Kidney tubule cell (primary cell): ENCODE results near the gene CCDC124.

ENCODE experiments used
- DNase-seq: peaks from one replicate; pipeline ENCODE4 v3.0.0-alpha.2; 2018; ENCODE audit warnings: low spot score

CCDC124 gene

DNA sequence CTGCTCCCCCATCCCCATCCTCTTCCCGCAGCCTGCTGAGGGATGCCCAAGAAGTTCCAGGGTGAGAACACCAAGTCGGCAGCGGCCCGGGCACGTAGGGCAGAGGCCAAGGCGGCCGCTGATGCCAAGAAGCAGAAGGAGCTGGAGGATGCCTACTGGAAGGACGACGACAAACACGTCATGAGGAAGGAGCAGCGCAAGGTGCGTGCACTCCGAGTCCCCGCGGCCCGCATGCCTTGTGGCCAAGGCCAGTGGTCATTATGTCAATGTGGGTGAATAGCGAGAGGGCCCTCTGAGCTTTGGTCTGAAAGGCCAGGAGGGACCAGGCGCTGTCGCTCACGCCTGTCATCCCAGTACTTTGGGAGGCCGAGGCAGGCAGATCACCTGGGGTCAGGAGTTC lies 3.6 kb downstream of the CCDC124 start:
- DNase-seq: no peak

DNA sequence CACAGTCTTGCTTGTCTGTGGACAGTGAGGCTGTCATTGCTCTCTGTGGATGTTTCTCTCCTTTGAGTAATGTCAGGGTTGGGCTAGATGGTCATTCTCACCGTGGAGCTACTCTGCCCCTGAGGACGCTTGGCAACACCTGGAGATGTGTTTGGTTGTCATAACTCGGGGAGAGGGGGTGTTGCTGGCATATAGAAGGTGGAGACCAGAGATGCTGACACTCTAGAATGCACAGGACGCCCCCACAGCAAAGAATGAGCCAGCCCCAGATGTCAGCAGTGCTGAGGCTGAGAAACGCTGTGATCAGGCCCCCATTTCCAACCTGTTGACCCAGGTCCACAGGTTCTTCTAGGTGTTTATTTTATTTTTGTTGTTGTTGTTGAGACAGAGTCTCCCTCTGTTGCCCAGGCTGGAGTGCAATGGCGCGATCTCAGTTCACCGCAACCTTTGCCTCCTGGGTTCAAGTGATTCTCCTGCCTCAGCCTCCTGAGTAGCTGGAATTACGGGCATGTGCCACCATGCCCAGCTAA lies 4.6 kb downstream of the CCDC124 start:
- DNase-seq: no peak

DNA sequence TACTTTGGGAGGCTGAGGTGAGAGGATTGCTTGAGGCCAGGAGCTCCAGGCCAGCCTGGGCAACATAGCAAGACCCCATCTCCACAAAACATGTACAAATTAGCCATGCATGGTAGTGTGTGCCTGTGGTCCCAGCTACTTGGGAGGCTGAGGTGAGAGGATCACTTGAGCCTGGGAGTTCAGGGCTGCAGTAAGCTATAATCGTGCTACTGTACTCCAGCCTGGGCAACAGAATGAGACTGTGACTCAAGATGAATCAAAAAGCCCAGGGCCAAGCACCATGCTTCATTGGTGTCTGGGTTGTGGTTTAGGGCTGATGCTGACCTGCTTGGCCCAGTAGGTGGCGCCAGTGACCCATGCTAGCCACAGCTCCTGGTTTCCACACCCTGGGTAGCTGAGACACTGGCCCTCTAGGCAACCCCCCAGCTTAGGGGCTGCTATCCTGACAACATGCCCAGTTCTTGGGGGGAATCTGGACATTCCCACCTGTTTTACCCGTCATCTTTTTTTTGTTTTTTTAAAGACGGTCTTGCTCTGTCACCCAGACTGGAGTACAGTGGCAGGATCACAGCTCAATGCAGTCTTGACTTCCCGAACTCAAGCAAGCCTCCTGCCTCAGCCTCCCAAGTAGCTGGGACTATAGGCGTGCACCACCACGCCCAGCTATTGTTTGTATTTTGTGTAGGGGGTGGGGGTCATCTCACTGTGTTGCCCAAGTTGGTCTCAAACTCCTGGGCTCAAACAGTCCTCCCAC lies 5.5 kb downstream of the CCDC124 start:
- DNase-seq: peak; percentile 94

DNA sequence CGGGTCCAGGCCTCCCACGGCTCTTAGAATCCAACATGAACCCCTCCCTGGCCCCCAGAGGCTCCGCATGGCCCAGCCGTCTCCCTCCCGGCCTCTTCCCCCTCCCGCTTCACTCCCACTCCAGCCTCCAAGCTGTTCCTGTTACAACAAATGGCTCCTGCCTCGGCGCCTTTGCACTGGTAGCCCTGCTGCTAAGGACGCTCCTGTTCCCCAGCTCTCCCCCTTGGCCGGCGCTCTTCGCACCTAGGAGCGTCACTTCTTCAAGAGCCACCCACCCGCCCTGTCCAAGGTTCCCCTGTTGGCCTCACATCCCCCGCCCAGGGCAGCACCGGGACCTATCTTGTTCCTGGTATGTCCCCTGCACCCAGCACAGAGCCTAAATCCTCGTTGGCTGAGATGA lies 9.4 kb downstream of the CCDC124 start:
- no peak for DNase-seq

DNA sequence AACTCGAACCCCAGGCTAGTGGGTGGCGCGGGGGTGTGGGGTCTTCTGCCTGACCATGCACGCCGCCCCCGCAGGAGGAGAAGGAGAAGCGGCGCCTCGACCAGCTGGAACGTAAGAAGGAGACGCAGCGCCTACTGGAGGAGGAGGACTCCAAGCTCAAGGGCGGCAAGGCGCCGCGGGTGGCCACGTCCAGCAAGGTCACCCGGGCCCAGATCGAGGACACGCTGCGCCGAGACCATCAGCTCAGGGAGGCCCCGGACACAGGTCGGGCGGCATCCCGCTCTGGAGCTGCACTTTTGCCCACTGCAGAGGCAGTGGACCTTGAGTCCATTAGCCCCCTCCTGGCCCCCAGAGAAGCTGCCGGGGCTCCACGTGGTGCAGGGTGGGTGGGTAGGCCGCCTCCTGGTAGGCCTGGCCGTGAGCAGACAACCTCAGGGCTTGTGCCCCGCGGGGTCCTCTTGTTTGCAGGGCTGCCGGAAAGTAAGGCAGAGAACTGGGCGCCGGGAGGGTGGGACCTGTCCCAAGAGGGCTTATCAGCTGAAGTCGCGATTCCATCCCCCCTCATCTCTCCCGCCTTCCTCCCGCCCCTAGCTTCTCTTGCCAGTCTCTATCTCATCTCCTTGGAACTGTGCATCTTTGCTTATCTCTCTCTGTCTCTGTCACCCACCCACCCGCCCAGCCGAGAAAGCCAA lies 9.9 kb downstream of the CCDC124 start:
- no peak for DNase-seq

DNA sequence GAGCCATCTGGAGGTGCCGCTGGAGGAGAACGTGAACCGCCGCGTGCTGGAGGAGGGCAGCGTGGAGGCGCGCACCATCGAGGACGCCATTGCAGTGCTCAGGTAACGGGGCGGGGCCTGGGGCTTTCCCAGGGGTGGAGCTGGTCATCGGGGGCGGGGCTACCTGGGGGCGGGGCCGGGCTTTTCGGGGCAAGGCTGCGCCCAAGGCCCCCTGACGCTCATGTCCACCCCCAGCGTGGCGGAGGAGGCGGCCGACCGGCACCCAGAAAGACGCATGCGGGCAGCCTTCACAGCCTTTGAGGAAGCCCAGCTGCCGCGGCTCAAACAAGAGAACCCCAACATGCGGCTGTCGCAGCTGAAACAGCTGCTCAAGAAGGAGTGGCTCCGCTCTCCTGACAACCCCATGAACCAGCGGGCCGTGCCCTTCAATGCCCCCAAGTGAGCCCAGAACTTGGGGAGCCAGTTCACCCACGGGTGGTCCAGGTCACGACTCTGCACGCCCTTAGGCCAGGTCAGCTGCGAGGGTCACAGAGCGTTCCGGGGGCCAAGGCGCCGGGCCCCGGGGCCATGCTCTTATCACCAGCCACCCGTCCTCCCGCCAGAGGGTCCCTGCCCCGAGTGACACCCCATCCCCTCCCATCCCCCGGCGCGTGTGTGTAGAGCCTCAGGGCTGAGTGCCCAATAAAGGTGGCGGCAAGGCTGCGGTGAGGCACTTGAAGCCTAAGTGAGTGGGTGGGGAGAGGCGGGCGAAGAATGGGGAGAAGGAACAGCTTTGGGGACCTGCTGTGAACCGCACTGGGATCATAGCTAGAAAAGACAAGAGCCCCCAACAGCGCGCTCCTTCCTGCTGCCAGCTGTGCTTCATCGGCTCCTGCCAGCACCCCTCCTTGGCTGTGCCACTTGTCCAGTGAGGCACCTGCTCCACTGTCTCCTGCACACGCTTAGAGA lies 10.7 kb downstream of the CCDC124 start:
- DNase-seq: no peak

DNA sequence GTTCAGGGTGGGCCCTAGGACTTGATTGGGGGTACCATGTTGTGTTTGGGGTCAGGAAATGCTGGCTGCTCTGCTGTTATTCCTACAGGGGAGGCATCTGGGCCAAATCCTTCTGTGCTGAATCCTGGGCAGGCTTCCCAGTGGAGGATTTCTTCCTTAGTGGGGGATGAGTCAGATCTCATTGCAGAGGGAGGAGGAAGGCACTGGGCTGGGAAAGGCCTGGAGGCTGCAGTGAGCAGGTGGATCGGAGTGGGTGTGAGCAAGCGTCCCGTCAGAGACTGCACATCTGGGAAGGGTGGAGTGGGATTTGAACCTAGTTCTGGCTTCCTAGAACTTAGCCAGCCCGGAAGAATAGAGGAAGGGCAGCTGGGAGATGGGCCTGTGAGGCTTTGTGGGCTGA lies 11.5 kb downstream of the CCDC124 start:
- peak; percentile 70 for DNase-seq

DNA sequence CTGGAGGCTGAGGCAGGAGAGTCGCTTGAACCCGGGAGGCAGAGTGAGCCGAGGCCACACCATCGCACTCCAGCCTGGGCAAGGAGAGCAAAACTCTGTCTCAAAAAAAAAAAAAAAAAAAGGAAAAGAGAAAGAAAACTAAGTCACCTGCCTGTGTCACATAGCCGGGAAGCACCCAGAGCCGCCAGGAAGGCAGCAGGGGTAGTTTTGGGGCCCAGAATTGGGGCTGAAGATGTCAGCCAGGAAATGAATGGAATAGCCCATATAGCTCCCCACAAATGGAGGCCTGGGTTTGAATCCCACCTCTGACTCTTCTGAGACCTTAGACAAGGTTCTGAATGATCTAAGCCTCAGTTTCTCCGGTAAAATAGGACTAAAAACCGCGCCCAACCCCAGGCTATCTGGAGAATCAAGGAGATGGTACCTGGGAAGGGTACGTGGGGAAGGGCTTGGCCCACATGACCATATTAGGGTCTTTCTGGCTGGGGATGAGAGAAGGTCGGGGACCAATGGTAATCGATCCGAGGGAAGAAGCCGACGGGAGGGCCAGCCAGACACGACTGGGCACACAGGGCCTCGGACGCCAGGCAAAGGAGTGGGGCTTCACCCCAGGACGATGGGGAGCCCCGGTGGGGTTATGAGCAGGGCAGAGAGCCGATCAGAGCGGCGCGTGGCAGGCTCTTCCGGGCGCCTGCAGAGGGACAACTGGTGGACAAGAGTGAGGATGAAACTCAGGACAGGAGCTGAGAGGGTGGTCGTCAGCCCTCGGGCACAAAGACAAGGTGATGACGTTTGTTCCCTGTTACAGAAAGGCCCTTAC lies 14.4 kb downstream of the CCDC124 start:
- no peak for DNase-seq

DNA sequence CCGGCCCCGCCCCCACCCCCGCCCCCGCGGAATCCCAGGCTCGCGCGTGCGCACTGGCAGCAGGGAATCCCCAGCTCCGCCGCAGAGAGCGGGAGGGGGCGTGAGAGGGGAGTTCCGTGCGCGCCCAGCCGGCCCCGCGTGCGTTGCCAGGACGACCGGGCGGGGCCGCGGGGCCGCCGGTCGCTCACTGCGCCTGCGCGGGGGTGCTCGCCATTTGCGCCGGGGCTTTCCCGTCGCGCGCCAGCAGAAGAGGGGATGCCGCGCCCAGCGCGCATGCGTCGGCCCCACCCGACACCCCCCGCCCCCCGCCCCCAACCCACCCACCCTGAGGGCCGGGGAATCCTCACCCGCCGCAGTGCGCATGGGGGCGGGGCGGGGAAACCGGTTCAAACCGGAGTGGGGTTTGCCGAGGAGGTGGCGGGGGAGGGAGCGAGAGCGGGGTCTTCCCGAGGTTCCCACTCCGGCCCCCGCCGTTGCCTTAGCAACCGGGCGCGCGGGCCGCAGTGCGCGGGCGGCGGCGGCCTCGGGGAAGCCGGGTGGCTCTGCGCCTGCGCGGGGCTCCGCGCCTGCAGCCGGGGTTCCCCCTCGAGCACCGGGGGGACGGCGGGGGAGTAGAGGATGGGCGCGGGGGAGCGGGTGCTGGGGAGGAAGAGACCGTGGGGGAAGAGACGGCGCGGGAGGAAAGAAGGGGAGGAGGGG lies 15.1 kb downstream of the CCDC124 start:
- DNase-seq: peak; percentile 95

DNA sequence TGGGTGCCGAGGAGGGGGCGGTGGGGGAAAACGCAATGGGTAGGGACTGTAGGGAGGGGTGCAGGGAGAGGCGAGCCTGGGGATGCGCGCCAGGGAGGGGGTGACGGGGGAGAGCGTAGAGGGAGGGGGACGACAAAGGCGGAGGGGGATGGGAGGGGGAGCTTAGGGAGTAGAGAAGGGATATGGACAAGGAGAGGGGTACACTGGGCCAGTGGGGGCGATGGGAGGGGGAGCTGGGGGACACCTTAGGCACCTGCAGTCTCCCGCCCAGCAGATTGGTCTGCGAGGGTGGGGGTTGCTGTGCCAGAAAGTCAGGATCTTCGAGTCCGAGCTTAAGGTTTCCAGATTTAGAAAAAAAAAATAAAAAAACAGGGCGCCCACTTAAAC lies 15.7 kb downstream of the CCDC124 start:
- no peak for DNase-seq

DNA sequence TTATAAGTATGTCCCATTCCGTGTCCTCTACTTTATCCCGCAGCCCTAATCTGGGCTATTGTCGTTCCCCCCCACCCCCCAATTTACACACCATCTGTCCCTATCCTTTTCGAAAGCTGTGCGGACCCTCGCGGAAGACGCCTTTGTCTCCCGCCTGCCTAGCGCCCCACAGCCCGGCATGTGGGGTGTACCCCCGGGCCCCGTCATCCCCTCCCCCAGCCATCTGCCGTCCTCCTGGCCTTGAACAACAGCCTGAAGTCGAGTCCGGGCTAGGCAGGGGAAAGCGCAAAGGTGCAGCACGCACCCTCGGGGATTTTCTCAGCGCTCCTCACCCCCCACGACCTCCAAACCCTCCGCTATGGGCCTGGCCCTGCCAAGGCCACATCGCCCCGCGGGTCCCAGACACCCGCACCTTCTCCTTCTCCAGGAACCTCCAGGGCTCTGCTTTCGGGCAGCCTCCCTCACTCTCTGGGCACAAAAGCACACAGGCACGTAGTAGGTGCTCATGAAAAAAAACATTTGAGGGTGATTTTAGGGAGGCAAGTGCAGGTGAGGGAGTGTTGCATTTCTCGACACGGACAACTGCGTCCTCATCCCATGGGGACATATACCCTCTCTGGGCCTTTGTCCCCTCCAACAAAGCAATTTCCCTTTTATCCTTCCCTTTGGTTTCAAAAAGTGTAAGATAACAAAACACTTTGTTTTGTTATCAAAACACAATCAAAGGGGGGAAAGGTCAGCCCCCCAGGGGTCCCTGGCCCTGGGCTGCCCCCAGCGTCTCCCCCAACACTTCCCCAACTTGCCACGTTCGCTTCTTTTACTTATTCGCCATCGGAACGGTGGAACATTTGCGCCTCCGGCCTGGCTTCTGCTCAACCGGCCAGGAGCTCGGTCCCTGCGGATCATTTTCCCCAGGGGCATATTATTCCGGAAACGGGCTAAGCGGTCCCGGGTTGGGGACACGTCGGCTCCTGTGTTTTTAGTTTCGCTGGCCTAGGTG lies 16.4 kb downstream of the CCDC124 start:
- no peak for DNase-seq

DNA sequence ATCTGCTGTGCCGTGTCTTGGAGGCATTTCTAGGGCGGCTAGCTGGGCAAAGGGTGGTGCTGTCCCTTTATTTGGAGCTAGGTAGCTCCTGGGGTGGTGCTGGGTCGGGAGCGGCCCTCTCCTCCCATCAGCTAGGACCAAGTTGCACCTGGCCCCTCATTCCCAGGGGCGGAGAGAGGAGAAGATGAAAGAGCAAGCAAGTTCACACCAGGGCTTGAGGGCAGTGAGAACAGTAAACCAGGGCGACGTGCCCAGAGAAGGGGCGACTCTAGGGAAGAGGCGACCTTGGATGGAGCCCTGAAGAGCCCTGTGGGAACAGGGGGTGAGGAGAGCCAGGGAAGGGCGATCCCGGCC lies 17.1 kb downstream of the CCDC124 start:
- DNase-seq: no peak

DNA sequence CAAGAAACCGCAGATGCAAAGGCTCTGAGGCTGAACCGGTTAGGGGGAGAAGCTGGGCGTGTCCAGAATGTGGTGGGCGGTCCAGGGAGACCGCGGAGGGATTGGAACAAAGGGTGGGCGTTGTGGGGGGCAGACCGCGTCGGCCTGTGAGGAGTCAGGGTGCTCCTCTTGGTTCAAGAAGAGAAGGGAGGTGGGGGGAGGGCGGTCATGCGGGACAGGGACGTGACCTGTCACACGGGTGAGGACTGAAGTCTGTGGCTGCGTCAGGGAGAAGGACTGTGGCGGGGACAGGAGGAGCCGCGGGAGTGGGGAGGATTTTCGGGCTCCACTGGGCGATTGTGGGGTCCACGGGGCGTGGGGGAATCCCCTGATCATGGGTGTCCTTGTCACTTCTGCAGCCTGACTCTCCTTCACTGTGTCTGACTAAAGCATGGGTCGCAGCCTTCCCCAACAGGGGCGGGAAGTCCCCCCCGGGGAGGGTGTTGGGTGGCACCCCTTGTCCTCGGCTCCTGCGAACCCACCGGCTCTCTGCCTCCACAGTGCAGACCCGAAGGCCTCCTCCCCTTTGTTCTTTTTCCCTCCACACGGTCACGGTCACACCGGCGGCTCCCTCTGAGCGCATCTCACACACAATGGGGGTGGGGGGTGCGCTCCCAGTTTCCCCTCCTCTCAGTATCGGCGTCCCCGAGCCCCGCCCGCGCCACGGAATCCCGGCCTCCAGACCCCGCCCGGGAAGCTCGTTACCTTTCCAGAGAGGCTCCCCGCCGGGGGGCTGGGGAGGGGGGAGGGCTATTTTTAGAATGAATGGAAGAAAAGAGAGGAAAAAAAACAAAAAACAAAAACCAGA lies 17.7 kb downstream of the CCDC124 start:
- peak; percentile 42 for DNase-seq

DNA sequence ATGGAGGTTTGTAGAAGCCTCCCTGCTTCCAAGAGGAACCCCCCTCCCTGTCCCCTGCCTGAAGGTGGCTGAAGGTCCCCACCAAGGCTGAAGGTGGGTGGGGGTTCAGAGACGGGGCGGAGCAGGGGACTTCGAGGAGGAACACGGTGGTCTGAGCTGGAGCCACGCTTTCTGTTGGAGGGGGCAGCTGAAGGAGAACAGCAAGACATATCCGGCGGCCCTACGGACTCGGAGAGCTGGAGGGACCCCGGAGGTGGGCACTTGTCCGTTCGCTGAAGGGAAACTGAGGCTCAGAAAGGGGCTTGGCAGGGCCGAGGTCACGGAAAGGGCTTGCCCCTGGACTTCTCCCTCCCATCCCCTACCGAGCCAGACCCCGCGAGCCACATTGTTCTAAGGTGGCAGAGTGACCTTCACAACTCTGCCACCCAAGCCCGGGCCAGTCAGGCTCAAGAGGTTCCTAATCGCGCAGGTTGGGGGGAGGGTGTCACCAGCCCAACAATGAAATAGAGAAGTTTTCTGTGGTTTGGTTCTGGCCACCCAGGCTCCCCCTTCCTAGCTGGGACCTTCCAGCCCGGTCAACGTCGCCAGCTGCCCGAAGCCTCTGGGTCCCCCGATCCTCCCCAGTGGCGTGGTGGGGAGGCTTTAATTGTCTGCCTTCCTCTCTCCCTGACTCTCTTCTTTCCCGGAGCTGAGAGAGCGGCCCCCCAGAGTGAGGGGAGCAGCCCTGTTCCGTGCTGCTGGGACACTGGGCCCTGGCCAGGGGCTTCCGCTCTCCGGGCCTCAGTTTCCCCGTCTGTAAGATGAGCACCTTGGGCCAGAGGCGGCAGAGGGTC lies 18.6 kb downstream of the CCDC124 start:
- no peak for DNase-seq

DNA sequence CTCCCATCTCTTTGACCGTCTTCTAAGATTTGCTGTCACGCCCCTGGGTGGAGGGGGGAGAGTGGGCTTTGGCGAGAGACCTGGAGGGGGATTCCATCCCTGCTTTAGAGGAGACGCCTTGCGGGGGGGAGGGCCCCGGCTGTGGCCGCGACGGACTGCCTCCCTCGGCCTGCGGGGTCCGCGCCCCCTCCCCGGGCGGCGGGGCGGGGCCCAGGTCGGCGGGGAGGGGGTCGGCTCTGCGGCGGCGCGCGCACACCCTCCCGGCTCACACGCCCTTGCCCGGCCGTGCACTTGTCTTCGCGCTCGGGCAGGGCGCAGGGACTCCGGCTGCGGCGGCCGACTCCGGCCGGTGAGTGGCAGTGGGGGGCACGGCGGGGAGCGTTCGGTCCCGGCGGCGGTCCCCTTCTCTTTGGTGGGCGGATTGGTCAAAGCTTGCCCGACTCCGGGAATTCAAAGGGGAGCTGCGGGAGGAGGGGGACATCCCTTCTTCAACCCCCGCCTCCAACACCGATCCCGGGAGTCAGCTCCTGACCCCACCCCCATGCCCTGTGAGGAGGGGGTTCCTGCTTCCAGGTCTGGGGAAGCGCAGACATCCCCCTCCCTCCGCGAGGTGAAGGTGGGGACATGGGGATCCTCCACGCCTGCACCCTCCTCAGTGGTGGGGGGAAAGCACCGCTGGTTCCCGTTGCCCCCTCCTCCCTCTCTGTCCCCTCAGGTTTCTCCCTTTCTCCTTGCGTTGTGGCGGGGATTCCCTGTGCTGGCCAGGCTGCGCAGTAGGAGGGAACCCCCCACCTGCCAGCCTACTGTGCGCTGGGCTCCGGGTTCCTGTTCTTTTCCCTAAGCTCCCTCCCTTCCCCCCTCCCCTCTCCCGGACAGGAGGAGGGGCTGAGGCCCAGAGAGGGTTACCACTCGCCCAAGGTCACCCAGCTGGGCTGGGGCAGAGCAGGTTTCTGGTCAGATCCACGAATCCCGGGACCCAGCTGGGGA lies 19.5 kb downstream of the CCDC124 start:
- no peak for DNase-seq

DNA sequence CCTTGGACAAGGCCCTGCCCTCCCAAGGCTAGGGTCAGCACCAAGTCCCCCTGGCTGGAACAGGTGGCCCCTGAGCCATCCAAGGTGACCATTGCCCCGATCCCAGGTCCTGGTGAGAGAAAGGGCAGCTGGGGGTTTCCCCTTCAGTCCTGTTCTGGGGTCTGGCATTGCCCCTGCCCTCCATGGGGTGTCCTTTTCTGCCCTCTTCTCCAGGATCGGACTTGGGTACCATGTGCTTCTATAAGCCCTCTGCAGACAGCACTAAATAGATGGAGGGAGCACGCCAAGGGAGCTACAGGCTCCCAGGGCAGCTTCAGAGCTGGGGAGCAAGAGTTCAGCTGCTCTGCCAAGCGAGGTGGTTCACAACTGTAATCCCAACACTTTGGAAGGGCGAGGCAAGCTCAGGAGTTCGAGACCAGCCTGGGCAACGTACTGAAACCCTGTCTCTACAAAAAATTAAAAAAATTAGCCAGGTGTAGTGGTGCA lies 20.5 kb downstream of the CCDC124 start:
- no peak for DNase-seq
